NCI-H526 treated with DMSO at 0.1 percent for 48 hours (cell line): ENCODE results near the gene SRSF9.
"Not testable (repeated sequence)": the region's sequence is repeated elsewhere in the genome, so short reads cannot be mapped to it uniquely, and the experiment has no call there.

Experiments
- DNase-seq: peaks from one replicate; lab custom pipeline; 2025; lab: John Stamatoyannopoulos, UW

The SRSF9 gene, protein sequence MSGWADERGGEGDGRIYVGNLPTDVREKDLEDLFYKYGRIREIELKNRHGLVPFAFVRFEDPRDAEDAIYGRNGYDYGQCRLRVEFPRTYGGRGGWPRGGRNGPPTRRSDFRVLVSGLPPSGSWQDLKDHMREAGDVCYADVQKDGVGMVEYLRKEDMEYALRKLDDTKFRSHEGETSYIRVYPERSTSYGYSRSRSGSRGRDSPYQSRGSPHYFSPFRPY

DNA sequence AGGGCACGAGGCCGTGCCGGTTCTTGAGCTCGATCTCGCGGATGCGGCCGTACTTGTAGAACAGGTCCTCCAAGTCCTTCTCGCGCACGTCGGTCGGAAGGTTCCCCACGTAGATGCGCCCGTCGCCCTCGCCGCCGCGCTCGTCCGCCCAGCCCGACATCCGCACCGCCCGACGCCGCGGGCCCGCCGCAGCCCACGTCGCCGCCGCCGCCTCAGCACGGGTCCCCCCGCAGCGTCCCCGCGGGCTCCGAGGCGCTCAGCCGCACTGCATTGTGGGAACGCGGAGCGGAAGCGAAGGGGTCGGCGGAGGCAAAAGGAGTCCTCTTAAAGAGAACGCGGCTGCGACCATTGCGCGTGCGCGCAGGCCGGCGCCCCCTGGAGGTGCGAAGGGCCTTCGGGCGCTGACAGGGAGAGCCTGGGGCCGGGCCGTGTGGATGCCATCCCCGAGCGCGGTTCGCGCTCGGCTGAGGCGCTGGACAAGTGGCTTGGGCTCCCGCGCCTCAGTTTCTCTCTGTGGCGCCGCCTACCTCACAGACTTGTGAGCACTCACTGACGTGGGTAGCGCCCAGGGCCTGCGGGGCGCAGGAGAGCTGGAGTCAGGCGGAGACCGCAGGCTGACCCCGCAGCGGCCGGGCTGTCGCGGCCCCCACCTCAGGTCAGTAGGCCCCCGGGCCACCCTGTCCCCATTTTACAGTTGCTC, at the start of gene SRSF9:
Gene SRSF9 (minus strand): TSS at position 299 of the 700 bp plus-strand sequence. CDS start 139 bp downstream, at position 160.
- peak; percentile 91 for DNase-seq

DNA sequence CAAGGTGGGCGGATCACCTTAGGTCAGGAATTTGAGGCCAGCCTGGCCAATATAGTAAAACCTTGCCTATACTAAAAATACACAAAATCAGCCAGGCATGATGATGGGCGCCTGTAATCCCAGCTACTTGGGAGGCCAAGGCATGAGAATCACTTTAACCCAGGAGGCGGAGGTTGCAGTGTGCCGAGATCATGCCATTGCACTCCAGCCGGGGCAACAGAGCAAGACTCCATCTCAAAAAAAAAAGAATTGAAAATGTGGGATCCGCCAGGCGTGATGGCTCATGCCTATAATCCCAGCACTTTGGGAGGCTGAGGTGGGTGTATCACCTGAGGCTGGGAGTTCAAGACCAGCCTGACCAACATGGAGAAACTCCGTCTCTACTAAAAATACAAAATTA, 49.8 kb upstream of the SRSF9 start:
- DNase-seq = not testable (repeated sequence)

DNA sequence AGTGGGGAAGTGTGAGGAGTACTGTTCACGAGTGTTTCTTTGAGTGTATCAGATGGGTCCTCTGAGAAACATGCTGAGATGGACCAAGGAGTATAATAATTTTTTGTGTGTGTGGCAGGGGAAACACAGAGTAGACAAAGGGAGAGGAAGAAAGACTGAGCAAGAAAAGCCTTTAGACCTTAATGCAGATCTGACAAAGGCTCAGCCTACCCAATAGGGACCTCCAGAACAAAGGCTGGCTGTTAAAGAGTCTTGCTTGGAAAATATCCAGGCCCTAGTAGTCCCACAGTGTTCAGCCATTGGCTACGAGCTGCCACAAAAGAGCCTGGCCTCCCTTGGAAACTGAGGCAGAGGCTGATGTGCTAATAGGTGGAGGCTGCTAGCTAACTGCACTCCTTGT, 45.9 kb upstream of the SRSF9 start:
- no peak for DNase-seq

DNA sequence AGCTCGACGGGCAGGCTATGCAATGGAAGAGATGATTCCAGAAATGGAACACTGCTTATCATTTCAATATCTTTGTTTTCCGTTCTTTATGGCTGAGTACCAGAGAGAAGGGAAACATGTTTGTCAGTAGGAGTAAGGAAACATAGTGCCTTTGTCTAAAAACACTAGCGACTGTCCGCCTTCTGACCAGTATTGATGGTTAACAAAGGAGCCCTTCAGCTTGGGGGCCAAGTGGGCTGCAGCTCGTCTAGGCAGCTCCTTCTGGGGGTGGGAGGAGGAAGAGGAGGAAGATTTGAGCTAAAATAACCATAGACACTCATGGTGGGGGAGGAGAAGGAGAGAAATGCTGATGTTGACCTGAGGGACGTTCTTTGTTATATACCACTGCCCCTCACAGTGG, 44.5 kb upstream of the SRSF9 start:
- DNase-seq = no peak

DNA sequence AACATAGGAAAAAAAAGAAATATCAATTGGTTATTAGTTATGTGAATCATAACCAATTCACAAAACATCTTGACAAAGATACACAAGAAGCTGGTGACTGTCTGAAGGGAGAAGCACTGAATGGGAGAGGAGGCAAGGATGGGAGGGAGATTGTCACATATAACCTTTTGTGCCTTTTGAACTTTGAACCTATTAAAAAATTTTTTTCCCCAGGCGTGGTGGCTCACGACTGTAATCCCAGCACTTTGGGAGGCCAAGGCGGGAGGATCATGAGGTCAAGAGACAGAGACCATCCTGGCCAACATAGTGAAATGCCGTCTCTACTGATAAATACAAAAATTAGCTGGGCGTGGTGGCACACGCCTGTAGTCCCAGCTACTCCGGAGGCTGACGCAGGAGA, 39.0 kb upstream of the SRSF9 start:
- DNase-seq = no peak

DNA sequence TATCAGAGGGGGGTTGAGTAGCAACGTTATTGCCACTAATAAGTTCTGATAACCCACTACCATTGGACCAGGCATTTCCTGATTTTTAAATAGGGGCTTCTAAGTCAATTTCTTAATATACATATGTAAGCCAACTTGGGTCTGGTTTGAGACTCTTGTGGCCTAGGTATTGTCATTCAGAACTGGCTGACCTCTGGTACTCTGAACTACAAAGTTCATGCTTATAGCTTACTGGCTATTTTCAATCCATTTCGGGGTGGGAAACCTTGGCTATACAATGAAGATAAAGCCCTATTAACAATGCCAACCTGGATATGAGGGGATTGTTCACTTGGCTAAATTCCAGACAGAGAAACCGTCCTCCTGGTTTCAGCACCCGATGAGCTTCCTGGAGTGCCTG, 35.0 kb upstream of the SRSF9 start:
- DNase-seq = no peak

DNA sequence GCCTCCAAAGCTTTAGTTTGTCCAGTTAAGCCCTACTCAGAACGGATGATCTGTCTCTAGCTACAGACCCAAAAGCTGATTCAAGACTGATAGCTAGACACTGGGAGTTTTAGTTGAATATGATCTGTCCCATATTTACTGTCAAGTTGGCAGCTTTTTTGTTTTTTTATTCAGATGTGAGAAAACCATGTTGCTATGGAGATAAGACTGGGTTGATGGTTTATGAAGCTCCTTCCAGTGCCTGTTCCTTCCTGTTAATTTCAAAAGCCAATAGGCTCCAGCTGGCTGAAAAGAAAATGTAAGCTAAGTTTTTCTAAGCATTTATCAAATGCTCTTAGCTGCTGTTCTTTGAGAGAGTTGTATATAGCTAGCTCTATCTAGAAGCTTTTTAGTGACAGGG, 31.0 kb upstream of the SRSF9 start:
- DNase-seq = no peak

DNA sequence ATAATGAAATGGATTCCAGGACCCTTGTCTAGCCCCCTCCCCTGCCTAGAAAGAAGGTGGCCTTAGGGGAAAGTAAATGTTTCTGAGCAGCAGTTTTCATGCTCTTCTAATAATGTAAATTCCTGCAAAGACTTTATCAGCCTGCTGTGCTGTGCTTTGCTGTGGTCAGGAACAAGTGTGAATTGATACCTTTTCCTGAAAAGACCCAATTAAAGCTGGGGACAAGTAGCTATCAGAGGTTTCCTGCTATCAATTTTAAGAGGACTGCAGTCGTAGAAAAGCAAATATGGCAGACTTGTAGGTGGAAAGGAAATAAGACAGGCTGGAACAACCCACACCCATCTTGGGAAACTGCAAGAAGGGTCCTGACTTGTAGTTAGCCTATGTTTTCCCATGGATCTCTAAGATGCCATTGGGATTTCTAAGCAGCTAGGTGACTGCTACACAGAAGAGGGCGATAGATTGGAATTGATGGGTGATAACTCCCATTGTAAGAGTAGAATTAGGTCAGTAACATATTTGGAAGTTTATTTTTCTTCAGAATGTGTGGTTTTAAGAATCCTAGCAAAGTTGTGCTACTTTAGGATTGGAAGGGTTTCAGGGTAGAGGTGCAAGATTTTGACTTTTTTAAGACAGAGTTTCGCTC, 29.4 kb upstream of the SRSF9 start:
- DNase-seq = no peak

DNA sequence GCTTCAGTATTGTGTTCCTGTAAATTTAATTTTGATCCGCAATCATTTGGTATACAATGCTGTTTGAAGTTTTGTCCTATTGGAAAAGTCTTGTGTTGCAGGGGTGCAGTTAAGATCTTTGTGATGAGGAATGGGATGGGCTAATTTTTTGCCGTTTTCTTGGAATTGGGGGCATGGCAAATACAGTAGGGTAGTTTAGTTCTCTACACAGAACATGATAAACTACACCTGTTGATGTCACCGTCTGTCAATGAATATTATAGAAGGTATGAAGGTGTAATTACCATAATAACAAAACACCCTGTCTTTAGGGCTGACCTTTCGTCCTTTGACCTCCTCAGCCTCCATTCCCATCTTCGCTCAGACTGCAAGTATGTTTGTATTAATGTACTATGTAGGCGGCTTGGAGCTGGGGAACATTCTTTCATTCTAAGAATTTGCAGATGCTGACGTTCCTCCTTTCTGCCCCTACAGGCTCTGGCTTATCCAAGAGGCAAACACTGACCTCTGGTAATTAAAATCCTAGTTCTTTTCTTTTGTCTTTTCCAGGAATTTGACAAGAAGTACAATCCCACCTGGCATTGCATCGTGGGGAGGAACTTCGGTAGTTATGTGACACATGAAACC, 28.1 kb upstream of the SRSF9 start:
- DNase-seq = no peak

DNA sequence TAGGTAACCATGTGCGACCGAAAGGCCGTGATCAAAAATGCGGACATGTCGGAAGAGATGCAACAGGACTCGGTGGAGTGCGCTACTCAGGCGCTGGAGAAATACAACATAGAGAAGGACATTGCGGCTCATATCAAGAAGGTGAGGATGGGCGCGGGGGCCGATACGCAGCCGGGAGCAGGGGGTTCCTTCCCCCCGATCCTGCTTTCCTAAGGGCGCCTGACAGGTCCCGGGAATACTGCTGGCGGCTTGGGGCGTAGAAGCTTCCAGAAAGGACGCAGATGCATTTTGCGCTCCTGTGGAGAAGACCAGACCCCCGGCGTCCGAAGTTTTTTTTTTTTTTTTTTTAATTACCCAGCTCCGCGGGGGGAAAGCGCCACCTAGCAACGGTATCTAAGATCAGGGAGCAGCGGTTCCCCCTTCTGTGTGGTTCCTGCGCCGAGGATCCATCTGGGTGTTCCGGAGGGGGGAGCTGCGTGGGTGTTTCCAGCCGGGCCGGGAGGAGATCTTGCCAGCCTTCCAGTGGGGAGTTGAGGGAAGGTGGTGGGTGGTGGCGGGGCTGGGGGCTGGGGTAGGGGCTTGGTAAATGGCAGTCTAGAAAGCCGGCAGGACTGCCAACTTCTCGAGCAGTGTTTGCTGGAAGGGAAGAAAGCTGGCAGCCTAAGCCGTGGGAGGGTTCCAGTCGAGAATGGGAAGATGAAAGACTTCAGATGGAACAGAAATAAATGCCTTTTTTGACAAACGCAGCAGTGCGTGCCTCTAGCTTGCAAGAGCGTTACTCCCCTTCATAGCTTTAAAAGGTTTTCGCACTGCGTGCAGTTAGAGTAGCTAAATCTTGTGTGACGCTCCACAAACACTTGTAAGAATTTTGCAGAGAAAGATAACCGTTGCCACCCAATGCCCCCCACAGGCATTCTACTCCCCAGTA, 27.1 kb upstream of the SRSF9 start:
- peak; percentile 53 for DNase-seq

DNA sequence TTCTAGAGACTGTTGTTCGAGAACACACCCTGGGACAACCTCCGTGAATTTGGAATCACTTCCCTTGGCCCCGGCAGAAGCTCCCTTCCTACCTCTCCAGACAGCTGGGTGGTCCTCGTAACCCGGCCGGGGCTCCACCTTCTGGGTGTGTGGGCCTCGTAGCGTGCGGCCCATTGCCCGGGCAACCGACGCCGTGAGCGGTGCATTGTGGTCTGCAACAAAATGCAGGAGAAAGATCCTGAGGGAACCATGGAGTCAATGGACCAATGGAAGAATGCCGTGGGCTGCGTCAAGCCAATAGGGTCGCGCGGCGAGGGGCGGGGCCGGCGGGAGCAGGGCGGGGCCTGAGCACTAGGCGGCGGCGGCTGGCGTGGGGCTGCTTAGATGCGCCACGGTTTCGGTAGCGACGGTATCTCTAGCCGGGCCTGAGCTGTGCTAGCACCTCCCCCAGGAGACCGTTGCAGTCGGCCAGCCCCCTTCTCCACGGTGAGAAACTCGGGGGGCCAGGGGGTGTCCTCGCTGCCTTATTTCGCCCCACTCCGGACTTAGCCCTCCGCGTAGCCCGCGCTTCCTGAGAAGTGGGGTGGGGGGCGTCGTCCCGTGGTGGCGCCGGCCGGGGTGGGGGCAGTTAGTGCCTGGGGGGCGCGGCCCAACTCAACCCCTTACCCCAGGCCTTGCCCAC, 26.3 kb upstream of the SRSF9 start, which contains the start of gene DYNLL1:
Gene DYNLL1 (plus strand): TSS at position 383 of the 682 bp plus-strand sequence. CDS start 309 bp downstream, outside the sequence.
- DNase-seq = peak; percentile 92

DNA sequence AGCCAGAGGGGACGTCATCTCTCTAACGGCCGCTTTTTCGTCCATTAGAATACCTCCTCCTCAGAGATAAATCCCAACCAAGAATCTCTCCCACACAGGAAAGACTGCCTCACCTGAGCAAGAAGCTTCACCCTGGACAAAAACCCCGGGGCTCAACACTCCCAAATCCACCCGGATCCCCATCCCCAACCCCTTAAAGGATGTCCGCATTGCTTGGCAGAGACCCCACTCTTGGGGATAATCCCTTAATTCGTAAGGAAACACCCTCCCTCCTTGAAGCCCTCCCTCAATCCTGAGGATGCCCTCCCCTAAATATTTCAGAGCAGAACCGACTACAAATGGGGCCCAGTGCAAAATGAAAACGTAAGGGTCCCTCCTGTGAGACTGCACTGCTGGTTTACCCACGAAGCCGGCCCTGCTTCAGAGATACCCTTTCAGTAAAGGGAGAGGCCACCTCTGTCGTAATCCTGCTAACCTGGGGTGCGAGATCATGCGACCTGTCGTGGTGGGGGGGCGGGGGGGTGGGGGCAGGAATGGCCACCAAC, 25.7 kb upstream of the SRSF9 start:
- DNase-seq = no peak

DNA sequence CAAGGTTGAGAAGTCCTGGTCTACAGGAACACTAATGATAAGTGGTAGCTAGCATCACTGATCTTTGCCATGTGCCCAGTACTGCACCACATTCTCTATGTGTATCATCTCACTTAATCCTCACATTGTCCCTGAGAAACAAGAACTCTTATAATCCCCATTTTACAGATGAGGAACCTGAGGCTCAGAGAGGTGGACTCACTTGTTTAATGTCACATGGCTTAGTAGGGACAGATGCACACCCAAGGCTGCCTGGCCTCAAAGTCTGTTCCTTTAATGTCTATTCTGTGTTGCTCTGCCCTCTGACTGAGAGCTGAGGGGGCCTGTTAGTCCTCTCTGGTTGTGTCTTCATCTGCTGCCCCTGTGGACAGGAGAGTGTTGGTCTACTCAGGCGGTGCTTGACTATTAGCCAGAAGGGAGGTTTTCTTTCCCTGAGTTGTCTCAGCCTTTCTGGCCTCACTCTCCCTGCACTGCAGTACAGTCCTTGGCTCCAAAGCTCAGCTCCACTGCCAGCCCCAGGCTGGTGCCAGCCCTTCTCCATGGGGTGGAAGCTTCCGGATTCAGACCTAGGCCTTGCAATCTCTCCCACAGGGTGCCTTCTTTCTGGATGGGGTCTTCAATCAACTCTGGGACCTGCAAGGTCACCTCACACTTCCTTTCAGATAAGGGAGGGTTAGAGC, 21.4 kb upstream of the SRSF9 start:
- DNase-seq = no peak

DNA sequence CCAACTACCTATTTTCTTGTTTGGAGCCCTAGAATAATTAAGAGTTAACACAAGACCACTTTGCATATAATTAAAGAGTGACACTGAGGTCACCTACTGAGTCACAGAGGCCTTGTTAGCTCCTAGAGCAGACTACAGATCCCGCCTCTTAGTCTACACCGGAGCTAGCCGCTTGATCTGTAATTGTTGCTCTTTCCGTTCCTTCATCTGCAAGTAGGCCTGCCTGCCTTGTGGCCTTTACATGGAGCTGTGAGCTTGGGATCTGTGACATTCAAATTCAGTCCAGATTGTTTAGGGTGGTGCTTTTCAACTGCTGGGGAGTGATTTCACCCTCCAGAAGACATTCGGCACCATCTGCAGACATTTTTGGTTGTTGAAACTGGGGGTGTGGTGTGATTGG, 20.8 kb upstream of the SRSF9 start:
- no peak for DNase-seq

DNA sequence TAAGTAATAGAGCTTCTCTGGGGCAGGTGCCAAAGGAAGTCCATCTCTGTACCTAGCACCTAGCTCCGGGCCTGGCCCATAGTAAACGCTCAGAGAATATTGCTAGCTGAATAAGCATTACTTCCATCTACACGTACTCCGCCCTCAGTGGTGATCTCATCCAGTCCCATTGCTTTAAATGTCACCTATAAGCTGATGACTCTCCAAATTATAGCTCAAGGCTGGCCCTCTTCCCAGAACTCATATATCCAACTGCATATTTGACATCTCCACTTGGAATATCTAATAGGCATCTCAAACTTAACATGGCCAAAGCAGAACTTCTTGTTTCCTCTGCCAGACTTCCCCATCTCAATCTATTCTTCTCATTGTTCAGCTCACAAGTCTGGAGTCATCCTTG, 19.5 kb upstream of the SRSF9 start:
- no peak for DNase-seq

DNA sequence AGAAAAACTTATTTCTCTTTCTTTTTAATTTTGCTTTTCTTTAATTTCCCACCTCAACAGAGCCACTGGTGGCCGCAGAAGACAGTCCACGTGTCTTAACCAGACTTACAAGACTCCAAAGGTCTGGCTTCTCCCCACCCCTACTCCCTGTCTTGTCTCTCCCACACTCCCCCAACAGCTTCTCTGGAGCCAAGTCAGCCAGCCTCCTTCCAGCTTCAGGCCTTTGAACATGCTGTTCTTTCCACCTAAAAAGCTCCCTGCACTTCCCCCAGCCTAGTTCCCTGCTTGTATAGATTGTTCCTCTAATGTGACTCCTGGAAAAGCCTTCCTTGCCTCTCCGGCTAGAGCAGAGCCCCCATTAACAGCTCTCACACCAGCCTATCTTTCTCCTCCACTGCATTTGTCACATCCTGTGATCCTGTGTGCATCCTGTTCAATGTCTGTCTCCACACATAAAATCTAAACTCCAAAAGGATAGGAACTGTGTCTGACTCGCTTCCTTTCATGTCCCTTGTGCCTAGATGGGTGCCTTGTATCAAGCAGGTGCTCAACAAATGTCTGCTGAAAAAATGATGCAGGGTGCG, 18.6 kb upstream of the SRSF9 start:
- DNase-seq = no peak

DNA sequence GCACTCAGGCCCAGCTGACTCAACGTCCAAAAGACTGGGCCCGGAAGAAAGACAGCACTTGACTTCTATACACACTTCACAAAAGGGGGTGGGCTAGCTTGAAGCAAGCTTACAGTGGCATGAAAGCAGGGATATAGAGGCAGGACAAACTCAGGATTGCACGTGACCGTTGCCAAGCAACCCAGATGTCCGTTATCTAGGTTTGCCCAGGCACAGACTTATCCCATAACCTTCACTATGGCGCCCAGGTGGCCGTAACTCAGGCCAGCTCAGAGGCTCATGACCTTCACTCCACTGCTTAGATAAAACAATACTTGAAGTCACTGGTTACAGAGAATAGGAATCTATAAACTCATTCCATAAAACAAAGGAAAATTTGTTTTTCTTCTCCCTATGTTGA, 18.0 kb upstream of the SRSF9 start:
- DNase-seq = not testable (repeated sequence)

DNA sequence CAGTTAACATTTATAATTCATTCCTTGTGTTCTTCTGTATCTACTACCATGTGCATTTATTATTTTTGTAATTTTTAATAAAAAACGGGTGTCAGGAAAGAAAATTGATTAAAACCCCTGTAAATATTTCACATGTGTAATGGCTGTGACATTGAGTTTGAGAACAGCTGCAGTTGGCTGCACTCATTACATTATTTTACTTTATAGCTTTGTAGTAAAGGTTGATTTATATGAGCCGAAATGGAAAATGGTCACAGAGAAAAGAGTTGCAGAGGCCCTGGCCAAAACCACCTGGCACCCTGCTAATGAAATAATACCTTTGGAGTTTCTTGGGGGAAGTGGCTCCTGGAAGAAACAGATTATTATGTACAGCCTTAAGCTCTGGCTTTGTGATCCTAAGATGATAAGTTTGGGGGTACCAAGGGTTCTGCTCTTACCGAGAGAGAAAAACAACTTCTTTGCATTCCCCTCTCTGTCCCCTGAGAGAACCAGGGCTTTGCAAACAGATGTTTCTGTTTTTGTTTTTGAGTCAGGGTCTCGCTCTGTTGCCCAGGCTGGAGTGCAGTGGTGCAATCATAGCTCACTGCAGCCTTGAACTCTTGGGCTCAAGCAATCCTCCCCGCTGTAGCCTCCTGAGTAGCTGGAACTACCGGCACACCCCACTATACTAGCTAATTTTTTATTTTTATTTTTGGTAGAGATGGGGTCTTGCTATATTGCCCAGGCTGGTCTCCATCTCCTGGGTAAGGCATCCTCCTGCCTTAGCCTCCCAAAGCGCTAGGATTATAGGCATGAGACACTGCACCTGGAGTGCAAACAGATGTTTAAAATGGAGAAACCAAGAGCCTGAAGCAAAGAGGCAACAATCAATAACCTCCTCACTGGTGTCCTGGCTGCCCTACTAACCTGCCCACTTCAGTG, 16.7 kb upstream of the SRSF9 start:
- DNase-seq = no peak

DNA sequence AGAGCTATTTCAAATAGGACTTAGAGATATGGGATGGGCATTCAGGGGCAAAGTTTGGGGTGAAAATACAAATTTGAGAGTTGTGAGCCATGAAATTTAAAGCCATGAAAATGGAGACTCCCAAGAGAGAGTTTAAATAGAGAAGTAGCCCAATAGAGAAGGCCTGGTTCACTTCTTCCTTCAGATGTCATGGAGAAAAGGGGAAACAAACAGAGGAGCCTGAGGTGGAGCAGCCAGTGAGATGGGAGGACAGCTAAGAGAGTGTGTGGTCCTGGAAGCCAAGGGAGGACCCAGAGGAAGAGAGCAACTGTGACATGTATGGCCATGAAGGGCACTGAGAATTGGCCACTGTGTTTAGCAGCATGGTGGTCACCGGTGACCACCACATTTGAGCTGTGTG, 14.1 kb upstream of the SRSF9 start:
- DNase-seq = no peak
